GM12872 (cell line): ENCODE results near the gene MRPS22.

Experiments used
- CTCF ChIP-seq: IDR thresholded peaks from 3 replicates; pipeline ENCODE4 v1.5.1; 2011; ENCODE audit warnings: low read depth, mild to moderate bottlenecking, low read length, moderate library complexity; ENCODE audit not compliant: insufficient read depth

Gene MRPS22

DNA sequence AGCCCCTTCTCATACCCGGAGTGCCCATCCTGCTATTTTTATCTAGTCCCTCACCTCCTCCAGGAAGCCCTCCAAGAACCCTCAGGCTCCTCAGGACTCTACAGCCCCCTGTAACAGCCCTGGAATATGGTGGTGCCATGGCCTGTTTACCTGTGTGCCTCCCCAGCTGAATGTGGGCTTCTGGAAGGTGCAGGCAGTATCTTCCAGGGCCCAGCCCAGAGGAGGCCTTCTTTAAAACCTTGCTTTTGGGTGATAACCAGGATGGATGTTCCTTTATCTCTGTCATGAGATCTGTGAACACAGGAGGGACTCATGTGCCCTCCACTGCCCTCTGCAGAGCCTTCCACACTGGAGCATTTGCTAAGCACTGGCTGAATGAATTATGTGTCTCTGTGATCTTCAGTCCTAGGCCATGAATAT, 36.7 kb upstream of the MRPS22 start:
- no peak for TF ChIP-seq CTCF

DNA sequence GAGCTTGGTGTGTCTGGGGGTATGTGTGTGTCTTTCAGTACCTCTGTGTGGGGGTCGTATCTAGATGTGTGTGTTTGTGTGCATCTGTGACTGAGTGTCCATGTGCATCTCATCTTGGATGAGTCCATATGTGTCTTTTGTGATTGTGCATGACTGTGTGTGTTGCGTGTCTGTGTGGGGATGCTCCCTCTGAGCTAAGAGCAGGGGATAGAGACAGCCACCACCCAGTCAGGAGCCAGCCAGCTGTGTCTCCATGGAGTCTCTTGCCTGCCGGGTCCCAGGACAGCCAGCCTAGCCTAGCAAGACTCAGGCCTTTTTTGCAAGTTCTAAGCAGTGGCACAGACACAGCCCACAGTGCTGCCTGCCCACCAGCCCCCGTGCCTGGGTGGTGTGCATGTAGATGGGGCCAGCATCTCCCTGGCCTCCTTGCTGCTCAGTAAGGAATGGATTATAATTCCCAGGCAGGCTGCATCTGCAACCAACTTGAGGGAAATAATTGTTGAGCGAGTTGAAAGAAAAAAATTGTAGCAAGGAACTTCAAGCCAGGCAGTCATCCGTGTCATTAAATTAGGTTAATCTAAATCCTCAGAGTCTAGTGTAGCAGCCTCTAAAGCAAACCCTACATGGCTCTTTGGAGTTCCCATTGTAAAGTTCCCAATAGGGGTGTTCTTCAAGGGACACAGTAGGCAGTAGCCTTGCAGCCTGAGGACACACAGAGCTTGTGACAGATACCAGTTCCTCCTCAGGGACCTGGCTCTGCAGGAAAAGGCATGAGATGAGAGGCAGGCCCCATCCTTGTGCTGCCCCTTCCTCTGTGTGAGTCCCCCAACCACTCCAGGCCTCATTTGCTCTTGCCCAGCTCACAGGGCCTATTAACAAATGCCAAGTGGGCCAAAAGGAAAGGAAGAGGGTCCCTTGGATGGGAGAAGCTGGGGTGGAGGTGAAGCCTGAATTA, 35.9 kb upstream of the MRPS22 start:
- TF ChIP-seq CTCF = no peak

GRCh38 chr3:139308560-139308959, 35.3 kb upstream of the MRPS22 start:
- TF ChIP-seq CTCF = no peak

DNA sequence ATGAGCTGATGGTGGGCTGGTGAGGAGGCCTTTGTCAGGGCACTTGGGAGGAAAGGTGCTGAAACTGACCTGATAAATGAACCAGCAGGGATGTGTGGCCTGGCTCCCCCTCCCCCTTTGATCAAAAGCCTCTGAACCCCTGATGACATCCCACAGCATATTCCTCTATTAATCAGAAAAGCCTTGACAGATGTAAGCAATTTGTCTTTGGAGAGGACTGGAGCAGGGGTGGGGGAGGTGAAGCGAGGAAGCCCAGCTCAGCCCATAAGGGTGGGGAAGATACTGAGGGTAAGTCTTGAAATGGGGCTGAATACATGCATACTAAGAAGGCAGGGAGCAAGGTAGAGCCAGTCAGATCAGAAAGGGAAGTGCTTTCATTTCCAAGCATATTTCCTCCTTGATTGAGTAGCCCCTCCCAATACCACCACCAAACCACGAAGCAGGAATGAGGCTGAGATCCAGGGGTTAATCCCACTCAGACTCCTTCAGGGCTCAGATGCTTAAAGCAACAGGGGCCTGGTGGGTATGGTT, 34.7 kb upstream of the MRPS22 start:
- TF ChIP-seq CTCF = no peak

DNA sequence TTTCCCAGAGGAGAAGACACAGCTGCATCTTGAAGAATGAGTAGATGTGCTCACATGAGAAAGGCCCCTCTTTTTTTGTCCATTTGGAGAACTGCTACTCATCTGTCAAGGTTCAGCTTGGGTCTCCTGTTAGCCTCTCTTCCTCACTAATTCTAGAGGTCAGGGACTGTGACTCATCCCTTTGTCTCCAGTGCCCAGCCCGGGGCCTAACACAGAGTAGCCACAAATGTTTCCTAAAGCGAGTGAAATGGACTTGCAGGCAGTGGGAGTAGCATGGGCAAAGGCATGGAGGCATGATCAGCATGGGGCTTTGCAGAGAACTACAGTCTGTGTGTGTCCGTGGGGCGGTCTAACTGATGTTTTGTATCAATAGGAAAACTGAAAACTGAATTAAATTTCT, 33.9 kb upstream of the MRPS22 start:
- TF ChIP-seq CTCF = no peak

- TF ChIP-seq CTCF = no peak
Observed at GRCh38 chr3:139310474-139310933, 33.3 kb upstream of the MRPS22 start.

- TF ChIP-seq CTCF = no peak
Observed at GRCh38 chr3:139311557-139311956, 32.3 kb upstream of the MRPS22 start.
